Measurements from ENCODE around the gene DMD.

Gene DMD

DNA sequence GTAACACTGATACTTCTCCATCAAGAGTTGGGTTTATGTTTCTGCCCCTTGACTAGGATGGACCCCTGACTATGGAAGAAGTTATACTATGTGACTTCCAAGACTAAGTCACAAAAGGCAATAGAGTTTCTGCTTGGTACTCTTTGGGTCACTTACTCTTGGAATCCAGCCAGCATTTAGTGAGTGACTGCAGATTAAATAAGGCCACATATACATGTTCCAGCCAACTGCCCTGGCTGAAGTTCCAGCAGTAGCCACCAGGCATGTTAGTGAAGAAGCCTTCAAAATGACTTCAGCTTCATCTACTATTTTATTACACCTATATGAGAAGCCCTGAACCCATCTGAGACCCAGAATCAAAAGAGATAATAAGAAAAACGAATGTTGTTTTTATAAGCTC, 524.0 kb downstream of the DMD start:
- no peak for DNase-seq (ENCODE audit: low read depth)
- no peak overlapping the region for H3K4me3 ChIP-seq (ENCODE audit: control insufficient read depth, low read depth, low read length)
- no peak for TF ChIP-seq CTCF (IDR thresholded peaks at IDR 0.05; ENCODE audit: control insufficient read depth, insufficient read depth, low read depth, low read length, missing control alignments)

DNA sequence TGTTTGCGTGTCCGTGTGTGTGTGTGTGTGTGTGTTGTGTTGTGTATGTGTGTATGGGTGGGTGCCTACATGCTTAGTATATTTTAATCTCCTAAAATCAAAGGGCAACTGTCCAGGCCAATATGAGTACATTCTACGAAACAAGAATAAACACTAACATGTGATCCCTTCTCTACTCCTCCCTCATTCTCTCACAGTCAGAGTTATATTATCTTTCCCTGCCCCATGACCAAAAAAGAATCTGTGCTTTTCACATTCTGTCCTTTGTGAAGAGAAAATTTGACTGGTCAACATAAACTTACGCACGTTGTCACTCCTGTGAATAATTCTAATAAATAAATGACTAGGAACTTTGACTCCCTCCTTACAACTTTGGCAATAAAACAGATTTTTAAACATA, 532.9 kb downstream of the DMD start:
- no peak for TF ChIP-seq CTCF (IDR thresholded peaks at IDR 0.05; ENCODE audit: control insufficient read depth, insufficient read depth, low read depth, low read length, missing control alignments)
- DNase-seq (ENCODE audit: low read depth) = no peak
- H3K4me3 ChIP-seq (ENCODE audit: control insufficient read depth, low read depth, low read length) = no peak overlapping the region

DNA sequence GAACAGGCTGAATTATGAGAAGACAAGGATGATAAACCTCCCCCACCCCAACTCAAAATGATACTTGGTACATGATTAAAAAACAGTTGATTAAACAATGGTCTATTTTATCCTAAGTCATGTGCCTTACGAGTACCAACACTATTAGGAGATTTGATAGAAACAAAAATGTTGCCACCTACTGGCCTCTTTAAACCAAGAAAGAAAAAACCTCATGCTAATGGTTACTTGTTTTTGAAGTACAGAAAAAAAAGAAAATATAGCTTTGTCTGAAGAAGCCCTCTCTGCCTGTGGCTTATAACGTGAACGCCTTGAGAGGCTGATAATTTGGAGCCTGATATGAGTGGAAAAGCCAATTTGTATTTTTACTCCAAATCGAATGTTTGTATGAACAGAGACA, 538.2 kb downstream of the DMD start:
- no peak for TF ChIP-seq CTCF (IDR thresholded peaks at IDR 0.05; ENCODE audit: control insufficient read depth, insufficient read depth, low read depth, low read length, missing control alignments)
- H3K4me3 ChIP-seq (ENCODE audit: control insufficient read depth, low read depth, low read length) = no peak overlapping the region
- DNase-seq (ENCODE audit: low read depth) = no peak

DNA sequence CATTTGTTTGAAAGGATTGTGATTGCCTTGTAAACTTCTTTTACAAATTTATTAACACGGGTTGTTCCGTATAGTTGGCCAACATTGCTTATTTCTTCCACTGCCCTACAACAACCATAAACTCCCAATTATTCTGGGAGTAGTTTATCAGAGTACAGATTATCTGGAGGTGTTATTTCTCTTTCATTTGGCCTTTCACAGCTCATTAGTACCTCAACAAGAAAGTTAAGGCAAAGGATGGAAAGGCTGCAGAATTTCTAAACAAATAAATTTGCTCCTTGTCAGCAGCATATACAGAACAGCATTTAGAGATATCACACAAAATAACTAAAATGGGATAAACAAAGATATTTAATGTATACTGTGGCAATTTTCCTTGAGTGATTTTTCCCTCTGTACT, 548.8 kb downstream of the DMD start:
- TF ChIP-seq CTCF (IDR thresholded peaks at IDR 0.05; ENCODE audit: control insufficient read depth, insufficient read depth, low read depth, low read length, missing control alignments) = no peak
- no peak for DNase-seq (ENCODE audit: low read depth)
- H3K4me3 ChIP-seq (ENCODE audit: control insufficient read depth, low read depth, low read length) = no peak overlapping the region

- H3K4me3 ChIP-seq (ENCODE audit: control insufficient read depth, low read depth, low read length) = no peak overlapping the region
- DNase-seq (ENCODE audit: low read depth) = no peak
Observed at GRCh38 chrX:32644476-32645245, 566.7 kb downstream of the DMD start.

GRCh38 chrX:32642283-32642682, 569.1 kb downstream of the DMD start:
- H3K4me3 ChIP-seq (ENCODE audit: control insufficient read depth, low read depth, low read length) = no peak overlapping the region
- DNase-seq (ENCODE audit: low read depth) = no peak
- no peak for TF ChIP-seq CTCF (IDR thresholded peaks at IDR 0.05; ENCODE audit: control insufficient read depth, insufficient read depth, low read depth, low read length, missing control alignments)

More at GRCh38 chrX:32644476-32645245, 566.7 kb downstream of the DMD start:
- no peak for TF ChIP-seq CTCF (IDR thresholded peaks at IDR 0.05; ENCODE audit: control insufficient read depth, insufficient read depth, low read depth, low read length, missing control alignments)
